ENCODE data around the gene IRF8. TPM values are rescaled to one million over a fixed set of nuclear protein-coding genes. Genes with fewer than 3 reads are reported as not detected.

Gene IRF8
- total and polyA plus RNA-seq, 2 of the 13 experiments (the other 11 are each of a cell fraction or from before 2014, with no cell fraction given): not detected

DNA sequence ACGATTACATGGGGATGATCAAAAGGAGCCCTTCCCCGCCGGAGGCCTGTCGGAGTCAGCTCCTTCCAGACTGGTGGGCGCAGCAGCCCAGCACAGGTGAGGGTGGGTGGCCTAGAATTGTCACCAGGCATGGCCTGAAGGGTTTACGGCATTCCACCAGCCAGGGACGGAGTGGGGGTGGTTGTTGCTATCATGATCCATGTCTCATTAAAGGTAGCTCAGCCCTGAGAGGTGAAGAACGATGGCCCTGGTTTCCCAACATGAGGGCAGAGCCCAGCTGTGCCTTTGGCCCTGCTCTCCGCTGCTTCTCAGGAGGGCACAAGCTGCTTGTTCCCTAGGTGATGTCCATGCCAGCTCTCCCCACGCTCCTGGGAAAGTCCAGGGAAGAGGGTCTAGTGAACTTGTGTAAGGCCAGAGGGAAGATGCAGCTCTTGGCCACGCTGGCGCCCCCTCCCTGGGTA lies 14.2 kb downstream of the IRF8 start:
- intact Hi-C loops (cut with micrococcal nuclease; ENCODE audit: unreplicated experiment): no loop called here
- Histone ChIP-seq H3K9me3 (ENCODE audit: low read length) (no peaks in the 10 kb centered on the region), H3K27me3 (ENCODE audit: control insufficient read depth in 1 of 2, insufficient read depth in 2 of 2, low read length in 2 of 2) (peaks cover 3 to 35% of the 10 kb centered on the region in 2 experiments; a peak in 4 of 5 replicates), H3K79me2 (ENCODE audit: insufficient read depth, low read length) (no peaks in the 10 kb centered on the region), H2AFZ (ENCODE audit: low read length) (no peak overlapping the region), H3K36me3 (replicated peaks in 1 of 2; ENCODE audit: control insufficient read depth in 1 of 2, insufficient read depth in 2 of 2, low read length in 2 of 2) (no peaks in the 10 kb centered on the region), H3K4me2 (ENCODE audit: low read depth, low read length) (no peak overlapping the region), H4K20me1 (ENCODE audit: insufficient read depth, low read length) (no peaks in the 10 kb centered on the region), H3K4me3 (replicated peaks in 1 of 3; ENCODE audit: insufficient read depth in 1 of 3, low read depth in 2 of 3, low read length in 3 of 3) (no peak overlapping the region), H3K27ac (ENCODE audit: extremely low read length, insufficient read depth, low read length) (no peak overlapping the region), H3K9ac (ENCODE audit: insufficient read depth, low read depth, low read length) (no peak overlapping the region), H3K4me1 (ENCODE audit: insufficient read depth, low read length) (peaks cover 15% of the 10 kb centered on the region)
- POLR2A ChIA-PET: no interaction called here
- 50% methylated on average over 11 of the region's 12 CpGs for WGBS (ENCODE audit: low lambda C conversion rate)
- no peak for TF ChIP-seq SP140L (CRISPR knock-in tag; IDR thresholded peaks at IDR 0.05; ENCODE audit: borderline replicate concordance)
- no peak for TF ChIP-seq ZFP41 (CRISPR knock-in tag; IDR thresholded peaks at IDR 0.05; ENCODE audit: borderline replicate concordance)
- no peak for TF ChIP-seq ZKSCAN8 (CRISPR knock-in tag; IDR thresholded peaks at IDR 0.05; ENCODE audit: borderline replicate concordance)
- TF ChIP-seq, protein P1, sequence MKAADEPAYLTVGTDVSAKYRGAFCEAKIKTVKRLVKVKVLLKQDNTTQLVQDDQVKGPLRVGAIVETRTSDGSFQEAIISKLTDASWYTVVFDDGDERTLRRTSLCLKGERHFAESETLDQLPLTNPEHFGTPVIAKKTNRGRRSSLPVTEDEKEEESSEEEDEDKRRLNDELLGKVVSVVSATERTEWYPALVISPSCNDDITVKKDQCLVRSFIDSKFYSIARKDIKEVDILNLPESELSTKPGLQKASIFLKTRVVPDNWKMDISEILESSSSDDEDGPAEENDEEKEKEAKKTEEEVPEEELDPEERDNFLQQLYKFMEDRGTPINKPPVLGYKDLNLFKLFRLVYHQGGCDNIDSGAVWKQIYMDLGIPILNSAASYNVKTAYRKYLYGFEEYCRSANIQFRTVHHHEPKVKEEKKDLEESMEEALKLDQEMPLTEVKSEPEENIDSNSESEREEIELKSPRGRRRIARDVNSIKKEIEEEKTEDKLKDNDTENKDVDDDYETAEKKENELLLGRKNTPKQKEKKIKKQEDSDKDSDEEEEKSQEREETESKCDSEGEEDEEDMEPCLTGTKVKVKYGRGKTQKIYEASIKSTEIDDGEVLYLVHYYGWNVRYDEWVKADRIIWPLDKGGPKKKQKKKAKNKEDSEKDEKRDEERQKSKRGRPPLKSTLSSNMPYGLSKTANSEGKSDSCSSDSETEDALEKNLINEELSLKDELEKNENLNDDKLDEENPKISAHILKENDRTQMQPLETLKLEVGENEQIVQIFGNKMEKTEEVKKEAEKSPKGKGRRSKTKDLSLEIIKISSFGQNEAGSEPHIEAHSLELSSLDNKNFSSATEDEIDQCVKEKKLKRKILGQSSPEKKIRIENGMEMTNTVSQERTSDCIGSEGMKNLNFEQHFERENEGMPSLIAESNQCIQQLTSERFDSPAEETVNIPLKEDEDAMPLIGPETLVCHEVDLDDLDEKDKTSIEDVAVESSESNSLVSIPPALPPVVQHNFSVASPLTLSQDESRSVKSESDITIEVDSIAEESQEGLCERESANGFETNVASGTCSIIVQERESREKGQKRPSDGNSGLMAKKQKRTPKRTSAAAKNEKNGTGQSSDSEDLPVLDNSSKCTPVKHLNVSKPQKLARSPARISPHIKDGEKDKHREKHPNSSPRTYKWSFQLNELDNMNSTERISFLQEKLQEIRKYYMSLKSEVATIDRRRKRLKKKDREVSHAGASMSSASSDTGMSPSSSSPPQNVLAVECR (CRISPR knock-in tag; IDR thresholded peaks at IDR 0.05; ENCODE audit: borderline replicate concordance): no peak
- no peak for TF ChIP-seq ZSCAN31 (CRISPR knock-in tag; IDR thresholded peaks at IDR 0.05; ENCODE audit: low read depth)
- TF ChIP-seq, protein P2, sequence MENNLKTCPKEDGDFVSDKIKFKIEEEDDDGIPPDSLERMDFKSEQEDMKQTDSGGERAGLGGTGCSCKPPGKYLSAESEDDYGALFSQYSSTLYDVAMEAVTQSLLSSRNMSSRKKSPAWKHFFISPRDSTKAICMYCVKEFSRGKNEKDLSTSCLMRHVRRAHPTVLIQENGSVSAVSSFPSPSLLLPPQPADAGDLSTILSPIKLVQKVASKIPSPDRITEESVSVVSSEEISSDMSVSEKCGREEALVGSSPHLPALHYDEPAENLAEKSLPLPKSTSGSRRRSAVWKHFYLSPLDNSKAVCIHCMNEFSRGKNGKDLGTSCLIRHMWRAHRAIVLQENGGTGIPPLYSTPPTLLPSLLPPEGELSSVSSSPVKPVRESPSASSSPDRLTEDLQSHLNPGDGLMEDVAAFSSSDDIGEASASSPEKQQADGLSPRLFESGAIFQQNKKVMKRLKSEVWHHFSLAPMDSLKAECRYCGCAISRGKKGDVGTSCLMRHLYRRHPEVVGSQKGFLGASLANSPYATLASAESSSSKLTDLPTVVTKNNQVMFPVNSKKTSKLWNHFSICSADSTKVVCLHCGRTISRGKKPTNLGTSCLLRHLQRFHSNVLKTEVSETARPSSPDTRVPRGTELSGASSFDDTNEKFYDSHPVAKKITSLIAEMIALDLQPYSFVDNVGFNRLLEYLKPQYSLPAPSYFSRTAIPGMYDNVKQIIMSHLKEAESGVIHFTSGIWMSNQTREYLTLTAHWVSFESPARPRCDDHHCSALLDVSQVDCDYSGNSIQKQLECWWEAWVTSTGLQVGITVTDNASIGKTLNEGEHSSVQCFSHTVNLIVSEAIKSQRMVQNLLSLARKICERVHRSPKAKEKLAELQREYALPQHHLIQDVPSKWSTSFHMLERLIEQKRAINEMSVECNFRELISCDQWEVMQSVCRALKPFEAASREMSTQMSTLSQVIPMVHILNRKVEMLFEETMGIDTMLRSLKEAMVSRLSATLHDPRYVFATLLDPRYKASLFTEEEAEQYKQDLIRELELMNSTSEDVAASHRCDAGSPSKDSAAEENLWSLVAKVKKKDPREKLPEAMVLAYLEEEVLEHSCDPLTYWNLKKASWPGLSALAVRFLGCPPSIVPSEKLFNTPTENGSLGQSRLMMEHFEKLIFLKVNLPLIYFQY (CRISPR knock-in tag; IDR thresholded peaks at IDR 0.05; ENCODE audit: borderline replicate concordance): no peak
- TF ChIP-seq ZNF790 (CRISPR knock-in tag; IDR thresholded peaks at IDR 0.05; ENCODE audit: borderline replicate concordance): no peak
- TF ChIP-seq ZFAT (CRISPR knock-in tag; conservative IDR thresholded peaks at IDR 0.05): no peak
- no peak for TF ChIP-seq ZNF160 (CRISPR knock-in tag; IDR thresholded peaks at IDR 0.05)
- no peak for TF ChIP-seq HNRNPUL1 (IDR thresholded peaks at IDR 0.05; ENCODE audit: low read depth, low read length)
- no peak for TF ChIP-seq ZNF672 (CRISPR knock-in tag; IDR thresholded peaks at IDR 0.05)
- TF ChIP-seq, protein P3, sequence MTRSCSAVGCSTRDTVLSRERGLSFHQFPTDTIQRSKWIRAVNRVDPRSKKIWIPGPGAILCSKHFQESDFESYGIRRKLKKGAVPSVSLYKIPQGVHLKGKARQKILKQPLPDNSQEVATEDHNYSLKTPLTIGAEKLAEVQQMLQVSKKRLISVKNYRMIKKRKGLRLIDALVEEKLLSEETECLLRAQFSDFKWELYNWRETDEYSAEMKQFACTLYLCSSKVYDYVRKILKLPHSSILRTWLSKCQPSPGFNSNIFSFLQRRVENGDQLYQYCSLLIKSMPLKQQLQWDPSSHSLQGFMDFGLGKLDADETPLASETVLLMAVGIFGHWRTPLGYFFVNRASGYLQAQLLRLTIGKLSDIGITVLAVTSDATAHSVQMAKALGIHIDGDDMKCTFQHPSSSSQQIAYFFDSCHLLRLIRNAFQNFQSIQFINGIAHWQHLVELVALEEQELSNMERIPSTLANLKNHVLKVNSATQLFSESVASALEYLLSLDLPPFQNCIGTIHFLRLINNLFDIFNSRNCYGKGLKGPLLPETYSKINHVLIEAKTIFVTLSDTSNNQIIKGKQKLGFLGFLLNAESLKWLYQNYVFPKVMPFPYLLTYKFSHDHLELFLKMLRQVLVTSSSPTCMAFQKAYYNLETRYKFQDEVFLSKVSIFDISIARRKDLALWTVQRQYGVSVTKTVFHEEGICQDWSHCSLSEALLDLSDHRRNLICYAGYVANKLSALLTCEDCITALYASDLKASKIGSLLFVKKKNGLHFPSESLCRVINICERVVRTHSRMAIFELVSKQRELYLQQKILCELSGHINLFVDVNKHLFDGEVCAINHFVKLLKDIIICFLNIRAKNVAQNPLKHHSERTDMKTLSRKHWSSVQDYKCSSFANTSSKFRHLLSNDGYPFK (CRISPR knock-in tag; IDR thresholded peaks at IDR 0.05; ENCODE audit: borderline replicate concordance): no peak
- no peak for TF ChIP-seq GZF1 (CRISPR knock-in tag; IDR thresholded peaks at IDR 0.05)
- no peak for DNase-seq (ENCODE audit: low spot score)
- no TSS peak for BruUV-seq (replicated peaks)
- in situ Hi-C loops (cut with HindIII; ENCODE audit: extremely low pct_ligation_motif_present, low pct_unique_long_range_greater_than_20kb): no loop called here
- no peak for ATAC-seq
- CTCF ChIA-PET (ENCODE audit: low intra/inter-chr PET ratio, low total read pairs): no interaction called here
- no peak for FAIRE-seq

Measured in HepG2 (cell line).